A549 (cell line): ENCODE results near the gene SERPINB8. TPM values are rescaled to one million over a fixed set of nuclear protein-coding genes. Genes with fewer than 3 reads are reported as not detected.

Source experiments
- ATAC-seq, 2 experiments: fragments of 200-7000 bp in 1 of 2; fragments of >200 bp in 1 of 2; cut with Nextera tagmentation in 1 of 2; cut with Tn5 transposase in 1 of 2; 3 replicates each; pipeline versions ENCODE4 v1.8.0 to v1.9.1; 2018 to 2020; ENCODE audit warnings: mild to moderate bottlenecking in 1 of 2, moderate library complexity in 1 of 2
- CTCF ChIA-PET: fragments of 300-600 bp; sonication (Branson Sonifier 250); formaldehyde crosslinking; extraction: SDS; loops from one replicate; lab custom pipeline; 2021; ENCODE audit warnings: antibody characterized with exemption, inconsistent platforms; lab: Yijun Ruan, JAX
- POLR2A ChIA-PET: fragments of 350-600 bp; formaldehyde crosslinking; extraction: SDS; loops from one replicate; lab custom pipeline; 2021; ENCODE audit warnings: antibody characterized with exemption, inconsistent platforms; lab: Yijun Ruan, JAX
- DNase-seq, 2 experiments: peaks; one replicate each; pipeline versions ENCODE4 v3.0.0 to v3.0.0-alpha.2; 2011 to 2016; ENCODE audit warnings: low read depth in 1 of 2, low spot score in 1 of 2
- FAIRE-seq: peaks from 2 replicates; lab custom pipeline; 2011; peaks lifted over from hg19 to GRCh38; lab: Jason Lieb, UNC
- H3K27ac ChIP-seq, 2 experiments: fragments of >200 bp; sonication (Bioruptor Twin); formaldehyde crosslinking; 3 replicates each; pipeline ENCODE4 v1.5.1; 2016 to 2017
- H3K4me1 ChIP-seq: fragments of >200 bp; sonication (Bioruptor Twin); formaldehyde crosslinking; 3 replicates; pipeline ENCODE4 v1.6.1; 2016
- H3K4me2 ChIP-seq: fragments of >200 bp; sonication (Bioruptor Twin); formaldehyde crosslinking; 3 replicates; pipeline ENCODE4 v1.6.1; 2016
- H3K4me3 ChIP-seq: fragments of >200 bp; sonication (Bioruptor Twin); formaldehyde crosslinking; 3 replicates; pipeline ENCODE4 v1.5.1; 2016
- H3K9me3 ChIP-seq: fragments of >200 bp; sonication (Bioruptor Twin); formaldehyde crosslinking; 3 replicates; pipeline ENCODE4 v1.6.1; 2016
- ESRRA ChIP-seq: fragments of 150-350 bp; IDR thresholded peaks from 2 replicates; pipeline ENCODE4 v1.6.1; 2014; ENCODE audit warnings: mild to moderate bottlenecking, low read length, borderline replicate concordance
- FOSB ChIP-seq: fragments of 250-450 bp; sonication (Bioruptor Pico); IDR thresholded peaks from 2 replicates; pipeline ENCODE4 v1.5.0; 2020; ENCODE audit warnings: mild to moderate bottlenecking, moderate library complexity
- GATA3 ChIP-seq: IDR thresholded peaks from 2 replicates; pipeline ENCODE4 v1.6.1; 2012; ENCODE audit warnings: borderline replicate concordance
- HEYL ChIP-seq: fragments of 250-450 bp; sonication (Bioruptor Pico); IDR thresholded peaks from 2 replicates; pipeline ENCODE4 v1.8.0; 2021; ENCODE audit warnings: mild to moderate bottlenecking, moderate library complexity
- HOXA7 ChIP-seq: fragments of 250-450 bp; sonication (Bioruptor Pico); IDR thresholded peaks from 2 replicates; pipeline ENCODE4 v1.5.0; 2020; ENCODE audit warnings: mild to moderate bottlenecking, moderate library complexity
- HOXB13 ChIP-seq: fragments of 250-450 bp; sonication (Bioruptor Pico); IDR thresholded peaks from 2 replicates; pipeline ENCODE4 v1.5.0; 2020; ENCODE audit warnings: low read depth, mild to moderate bottlenecking, moderate library complexity
- HOXB5 ChIP-seq: fragments of 250-450 bp; sonication (Bioruptor Pico); IDR thresholded peaks from 2 replicates; pipeline ENCODE4 v1.5.0; 2020; ENCODE audit warnings: mild to moderate bottlenecking, moderate library complexity
- JUN ChIP-seq, 2 experiments: fragments of >200 bp; sonication (Bioruptor Twin); formaldehyde crosslinking; IDR thresholded peaks; 2 replicates in 1 of 2; 3 replicates in 1 of 2; pipeline ENCODE4 v1.6.1; 2016 to 2017
- MAZ ChIP-seq: fragments of 150-350 bp; IDR thresholded peaks from 2 replicates; pipeline ENCODE4 v1.6.1; 2014; ENCODE audit warnings: antibody characterized with exemption, low read depth, low read length, borderline replicate concordance
- MYC ChIP-seq: IDR thresholded peaks from 2 replicates; pipeline ENCODE4 v1.6.1; 2012; ENCODE audit warnings: mild to moderate bottlenecking, inconsistent platforms, low read length, improper control_type of control experiment, borderline replicate concordance
- NPAS2 ChIP-seq: fragments of 250-450 bp; sonication (Bioruptor Pico); IDR thresholded peaks from 2 replicates; pipeline ENCODE4 v1.8.0; 2022; ENCODE audit warnings: mild to moderate bottlenecking, moderate library complexity, borderline replicate concordance
- NR3C1 ChIP-seq: fragments of >200 bp; sonication (Bioruptor Twin); formaldehyde crosslinking; IDR thresholded peaks from 3 replicates; pipeline ENCODE4 v1.6.1; 2017
- RCOR1 ChIP-seq: fragments of 150-350 bp; IDR thresholded peaks from 2 replicates; pipeline ENCODE4 v1.6.1; 2014; ENCODE audit warnings: antibody characterized with exemption, low read length, low read depth
- RFX5 ChIP-seq: fragments of 450-650 bp; IDR thresholded peaks from 2 replicates; pipeline ENCODE4 v1.7.1; 2014; ENCODE audit warnings: antibody characterized with exemption, mild to moderate bottlenecking, moderate library complexity
- SREBF2 ChIP-seq: fragments of 450-650 bp; IDR thresholded peaks from 2 replicates; pipeline ENCODE4 v1.6.1; 2014; ENCODE audit warnings: mild to moderate bottlenecking, moderate library complexity
- TP53 ChIP-seq: fragments of 250-450 bp; sonication (Bioruptor Pico); IDR thresholded peaks from 2 replicates; pipeline ENCODE4 v1.5.0; 2021; ENCODE audit warnings: mild to moderate bottlenecking, moderate library complexity
- ZC3H11A ChIP-seq: fragments of 450-650 bp; IDR thresholded peaks from 2 replicates; pipeline ENCODE4 v1.6.1; 2014; ENCODE audit warnings: antibody characterized with exemption, mild to moderate bottlenecking
- WGBS: methylation state at CpG from one replicate; pipeline ENCODE4 v1.1.6; 2017; ENCODE audit errors: missing lambda C conversion rate; 5-methylcytosine and 5-hydroxymethylcytosine counted together
- polyA plus RNA-seq, 4 experiments: library from polyadenylated mRNA; depleted of rRNA in 3 of 4; stranded (reverse); fragments of >200 nt; fragmentation: RNase III in 1 of 4; extraction: RNeasy Plus Mini Kit Qiagen cat#74134 plus additional on column Dnase treatment in 1 of 4; gene quantifications; 2 replicates in 3 of 4; 3 replicates in 1 of 4; pipeline ENCODE4 v1.2.3, GENCODE V29; 2011 to 2017
- TF ChIP-seq, protein P1 (sequence below): fragments of >200 bp; sonication (Bioruptor Twin); formaldehyde crosslinking; IDR thresholded peaks from 3 replicates; pipeline ENCODE4 v1.5.1; 2016
- TF ChIP-seq, protein P2 (sequence below): IDR thresholded peaks from 2 replicates; pipeline ENCODE4 v1.6.1; 2012

SERPINB8 gene
- polyA plus RNA-seq, 2 of the 4 experiments (the other 2 are of a cell fraction): 3.5 to 8.6 TPM

DNA sequence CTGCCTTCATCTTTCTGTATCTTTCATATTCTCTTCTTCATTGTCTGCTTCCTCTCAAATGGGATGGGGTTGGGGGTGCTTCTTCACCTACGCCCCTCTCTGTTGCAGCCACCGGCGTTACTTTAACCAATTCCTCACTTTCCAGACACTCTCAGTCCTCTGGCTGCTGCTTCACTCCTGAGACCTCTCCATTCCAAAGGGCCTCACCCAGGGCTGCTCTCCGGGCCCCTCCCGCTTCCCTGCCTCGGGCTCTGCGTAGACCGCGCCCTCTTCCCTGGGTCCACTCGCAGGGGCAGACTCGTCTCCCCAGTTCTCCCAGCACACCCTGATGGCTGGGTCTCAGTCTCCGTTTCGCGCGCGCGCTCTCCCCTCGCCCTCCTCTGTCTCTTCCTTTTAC, 926 bp downstream of the SERPINB8 start:
- peaks cover 6% of the 10 kb centered on the region; the same call in 1 of the 3 replicates for H3K4me1 ChIP-seq
- peak overlapping the region; percentile 74 for H3K4me3 ChIP-seq
- peak; percentile 61 to 62 for ATAC-seq
- POLR2A ChIA-PET: interaction anchor here (0.5 to 1.2 kb wide), 12 partner anchors 9 to 549 kb away, joined by 3 to 6 read pairs (median 3); partner anchors contain the start of gene VPS4B
- H3K27ac ChIP-seq: peak overlapping the region; percentile 96 to 97
- DNase-seq: no peak
- 51% methylated on average over 18 of the region's 18 CpGs for WGBS
- peak overlapping the region; percentile 81 for H3K4me2 ChIP-seq
- H3K9me3 ChIP-seq: no peaks in the 10 kb centered on the region
- FAIRE-seq: no peak
- TF ChIP-seq HOXB13 (CRISPR knock-in tag): no peak
- CTCF ChIA-PET: no interaction called here

DNA sequence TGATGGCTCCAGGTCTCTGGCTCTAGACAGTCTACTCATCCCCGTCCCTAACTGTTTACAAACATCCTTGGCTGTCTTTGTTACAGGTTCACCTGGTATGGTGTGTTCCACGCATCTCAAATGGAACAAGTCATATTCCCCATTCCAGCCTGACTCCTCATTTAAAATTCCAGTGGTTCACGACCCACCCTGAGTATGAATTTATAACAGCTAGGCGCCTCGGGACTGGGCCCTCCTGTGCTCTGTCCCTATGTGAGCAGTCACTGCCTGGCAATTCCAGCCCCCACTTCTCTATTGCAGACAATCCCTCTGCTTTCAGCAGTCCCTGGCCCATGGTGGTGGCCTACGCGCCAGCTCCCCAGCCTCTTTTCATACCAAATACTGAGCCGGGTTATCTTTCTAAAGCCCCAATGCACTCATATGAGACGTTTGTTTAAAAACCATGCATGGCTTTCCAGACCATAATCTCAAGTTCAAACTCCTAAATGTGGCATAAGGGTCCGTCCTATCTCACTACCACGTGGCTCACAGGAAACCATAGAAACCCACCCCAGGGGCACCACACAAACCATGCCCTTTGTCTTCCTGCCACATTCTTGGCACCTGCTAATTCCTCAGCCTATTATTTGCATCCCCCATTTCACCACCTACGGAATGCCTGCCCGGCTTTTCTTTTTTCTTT, 1.6 kb downstream of the SERPINB8 start:
- CTCF ChIA-PET: no interaction called here
- no peak for FAIRE-seq
- H3K4me3 ChIP-seq: peak overlapping the region; percentile 74; the same call in 2 of the 3 replicates
- WGBS: 94% methylated on average over 13 of the region's 13 CpGs
- no peak for TF ChIP-seq ESRRA
- TF ChIP-seq MAZ: no peak
- TF ChIP-seq, all 56 proteins: peak for 0
- ATAC-seq: no peak
- H3K4me1 ChIP-seq: peaks cover 6% of the 10 kb centered on the region; the same call in 1 of the 3 replicates
- no peaks in the 10 kb centered on the region for H3K9me3 ChIP-seq
- POLR2A ChIA-PET: interaction anchor here (1.2 kb wide), 1 partner anchor 549 kb away, joined by 4 read pairs; the partner anchor contains the start of gene VPS4B
- H3K27ac ChIP-seq: peak overlapping the region; percentile 96 to 97; a peak in 5 of 6 replicates
- no peak for DNase-seq
- H3K4me2 ChIP-seq: peak overlapping the region; percentile 81

DNA sequence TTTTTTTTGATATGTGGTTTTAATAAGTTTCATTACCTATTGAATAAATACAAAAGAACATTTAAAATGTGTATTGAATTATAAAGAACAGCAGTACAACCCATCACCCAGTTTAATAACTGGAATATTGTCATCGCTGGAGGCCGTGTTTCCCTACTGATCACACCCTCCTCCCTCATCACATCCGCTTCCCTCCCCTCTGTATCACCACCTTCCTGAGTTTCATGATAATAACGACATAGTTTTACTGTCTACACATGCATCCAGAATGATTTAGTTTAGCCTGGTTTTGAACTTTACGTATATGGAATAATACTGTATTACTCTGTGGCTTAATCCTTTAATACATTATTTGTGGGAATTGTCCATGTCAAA, 2.1 kb downstream of the SERPINB8 start:
- 88% methylated on average over 5 of the region's 5 CpGs for WGBS
- Histone ChIP-seq H3K4me1 (peaks cover 6% of the 10 kb centered on the region; the same call in 1 of the 3 replicates), H3K4me2 (no peak overlapping the region), H3K9me3 (no peaks in the 10 kb centered on the region)
- POLR2A ChIA-PET: no interaction called here
- TF ChIP-seq RCOR1 (no peak), RFX5 (no peak), HOXB5 (CRISPR knock-in tag) (no peak)
- TF ChIP-seq, all 56 proteins: peak for 0
- CTCF ChIA-PET: no interaction called here
- no peak for ATAC-seq
- FAIRE-seq: no peak
- H3K4me3 ChIP-seq: no peak overlapping the region
- DNase-seq: no peak
- no peak overlapping the region for H3K27ac ChIP-seq

DNA sequence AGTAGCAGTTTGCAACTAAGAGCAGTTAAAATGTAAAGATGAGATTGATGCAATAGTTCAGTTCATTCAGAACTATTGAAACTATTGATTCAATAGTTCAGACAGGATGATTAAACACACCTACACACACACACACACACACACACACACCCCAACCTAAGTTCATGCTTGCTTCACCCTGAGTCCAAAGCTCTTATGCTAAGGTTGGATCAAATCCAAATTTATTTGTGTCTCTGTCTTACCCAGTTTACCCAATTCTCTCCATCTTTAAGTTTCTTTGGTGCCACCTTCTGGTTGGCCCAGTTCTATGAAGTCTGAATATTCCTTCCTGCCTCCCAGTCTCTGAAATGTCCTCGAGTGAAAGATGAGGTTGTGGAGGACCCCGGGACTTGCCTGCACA, 5.1 kb downstream of the SERPINB8 start:
- ATAC-seq (no peak), FAIRE-seq (no peak), DNase-seq (peak in 1 of 2 experiments; percentile 11)
- H3K27ac ChIP-seq: no peak overlapping the region
- ChIA-PET POLR2A (no interaction called here), CTCF (interaction anchor here (1.1 to 2.6 kb wide), 5 partner anchors 12 to 463 kb away, joined by 3 to 13 read pairs (median 4); no protein-coding TSS in a partner anchor)
- H3K4me3 ChIP-seq: no peak overlapping the region
- 5% methylated on average over 2 of the region's 2 CpGs for WGBS
- no peak for TF ChIP-seq HEYL (CRISPR knock-in tag)
- TF ChIP-seq, protein P1, sequence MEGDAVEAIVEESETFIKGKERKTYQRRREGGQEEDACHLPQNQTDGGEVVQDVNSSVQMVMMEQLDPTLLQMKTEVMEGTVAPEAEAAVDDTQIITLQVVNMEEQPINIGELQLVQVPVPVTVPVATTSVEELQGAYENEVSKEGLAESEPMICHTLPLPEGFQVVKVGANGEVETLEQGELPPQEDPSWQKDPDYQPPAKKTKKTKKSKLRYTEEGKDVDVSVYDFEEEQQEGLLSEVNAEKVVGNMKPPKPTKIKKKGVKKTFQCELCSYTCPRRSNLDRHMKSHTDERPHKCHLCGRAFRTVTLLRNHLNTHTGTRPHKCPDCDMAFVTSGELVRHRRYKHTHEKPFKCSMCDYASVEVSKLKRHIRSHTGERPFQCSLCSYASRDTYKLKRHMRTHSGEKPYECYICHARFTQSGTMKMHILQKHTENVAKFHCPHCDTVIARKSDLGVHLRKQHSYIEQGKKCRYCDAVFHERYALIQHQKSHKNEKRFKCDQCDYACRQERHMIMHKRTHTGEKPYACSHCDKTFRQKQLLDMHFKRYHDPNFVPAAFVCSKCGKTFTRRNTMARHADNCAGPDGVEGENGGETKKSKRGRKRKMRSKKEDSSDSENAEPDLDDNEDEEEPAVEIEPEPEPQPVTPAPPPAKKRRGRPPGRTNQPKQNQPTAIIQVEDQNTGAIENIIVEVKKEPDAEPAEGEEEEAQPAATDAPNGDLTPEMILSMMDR: peak; percentile 37
- no peaks in the 10 kb centered on the region for H3K9me3 ChIP-seq
- H3K4me2 ChIP-seq: no peak overlapping the region
- H3K4me1 ChIP-seq: 0 out of 3 replicates have a peak, but pooled peaks cover 3% of the 10 kb centered on the region

DNA sequence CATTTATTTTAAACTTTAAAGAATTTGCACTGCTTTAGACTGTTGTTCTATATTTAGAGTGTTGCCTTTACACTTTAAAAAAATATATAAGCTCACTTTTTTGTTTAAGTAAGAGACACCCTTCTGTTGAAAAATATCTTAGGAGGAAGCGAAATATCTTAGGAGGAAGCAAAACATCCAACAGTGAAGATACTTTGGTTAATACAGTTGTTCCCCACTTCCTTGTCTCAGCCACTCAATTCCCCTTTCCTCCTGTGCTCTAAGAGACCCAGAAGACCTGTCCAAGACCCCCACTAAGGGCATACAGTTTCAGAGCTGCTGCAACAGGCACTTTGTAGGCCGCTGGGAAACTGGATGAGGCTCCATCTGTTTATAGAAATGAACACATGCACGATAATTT, 5.7 kb downstream of the SERPINB8 start:
- no peaks in the 10 kb centered on the region for H3K9me3 ChIP-seq
- H3K4me2 ChIP-seq: no peak overlapping the region
- no peak for TF ChIP-seq GATA3
- no peak for TF ChIP-seq SREBF2
- no peak for TF ChIP-seq ESRRA
- no peak for TF ChIP-seq ZC3H11A
- no peak for TF ChIP-seq TP53
- no peak for TF ChIP-seq NPAS2 (CRISPR knock-in tag)
- no peak for TF ChIP-seq FOSB (CRISPR knock-in tag)
- TF ChIP-seq MYC: no peak
- TF ChIP-seq HEYL (CRISPR knock-in tag): no peak
- TF ChIP-seq, protein P2, sequence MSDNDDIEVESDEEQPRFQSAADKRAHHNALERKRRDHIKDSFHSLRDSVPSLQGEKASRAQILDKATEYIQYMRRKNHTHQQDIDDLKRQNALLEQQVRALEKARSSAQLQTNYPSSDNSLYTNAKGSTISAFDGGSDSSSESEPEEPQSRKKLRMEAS: no peak
- no peak for TF ChIP-seq HOXA7 (CRISPR knock-in tag)
- TF ChIP-seq RFX5: no peak
- no peak for TF ChIP-seq JUN (IDR thresholded peaks at IDR 0.05)
- TF ChIP-seq NR3C1: no peak
- no peak overlapping the region for H3K27ac ChIP-seq
- ChIA-PET POLR2A (no interaction called here), CTCF (interaction anchor here (0.6 to 2.6 kb wide), 2 partner anchors 14 to 19 kb away, joined by 3 to 13 read pairs; no protein-coding TSS in a partner anchor)
- FAIRE-seq (no peak), DNase-seq (no peak), ATAC-seq (no peak)
- H3K4me1 ChIP-seq: 0 out of 3 replicates have a peak, but pooled peaks cover 3% of the 10 kb centered on the region
- 46% methylated on average over 3 of the region's 3 CpGs for WGBS
- no peak overlapping the region for H3K4me3 ChIP-seq
